NCI-H1694 treated with DMSO at 0.1 percent for 48 hours (cell line): ENCODE measurements around the gene IGFBP5.

ENCODE experiments used
- DNase-seq: peaks from one replicate; lab custom pipeline; 2025; lab: John Stamatoyannopoulos, UW

The IGFBP5 gene

GRCh38 chr2:216665242-216665641, 30.1 kb downstream of the IGFBP5 start:
- DNase-seq = no peak

DNA sequence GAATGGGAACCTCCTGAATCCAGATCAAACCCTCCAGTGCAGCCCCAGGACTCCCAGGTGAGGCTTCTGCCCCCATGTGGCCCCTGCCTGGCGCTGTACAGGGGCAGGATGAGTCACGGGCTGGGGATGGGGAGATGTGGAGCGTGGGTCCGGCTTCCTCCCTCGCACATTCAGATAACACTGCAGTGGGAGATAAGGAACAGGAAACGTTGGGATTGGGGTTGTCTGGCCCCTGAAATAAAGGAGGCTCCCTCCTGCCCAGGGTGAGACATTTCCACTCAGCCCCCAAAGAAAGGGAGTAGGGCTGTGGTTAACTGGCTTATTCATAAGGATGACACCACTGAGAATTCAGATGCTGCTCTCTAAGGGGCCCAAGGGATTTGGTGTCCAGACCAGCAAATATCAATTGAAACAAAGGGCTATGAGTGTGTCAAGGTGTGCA, 30.7 kb downstream of the IGFBP5 start:
- DNase-seq = no peak

DNA sequence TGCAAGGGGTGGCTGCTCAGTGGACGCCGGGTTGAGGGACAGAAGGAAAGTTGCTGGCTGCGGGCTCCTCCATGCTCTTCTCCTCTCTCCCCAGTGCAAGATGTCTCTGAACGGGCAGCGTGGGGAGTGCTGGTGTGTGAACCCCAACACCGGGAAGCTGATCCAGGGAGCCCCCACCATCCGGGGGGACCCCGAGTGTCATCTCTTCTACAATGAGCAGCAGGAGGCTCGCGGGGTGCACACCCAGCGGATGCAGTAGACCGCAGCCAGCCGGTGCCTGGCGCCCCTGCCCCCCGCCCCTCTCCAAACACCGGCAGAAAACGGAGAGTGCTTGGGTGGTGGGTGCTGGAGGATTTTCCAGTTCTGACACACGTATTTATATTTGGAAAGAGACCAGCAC, 31.5 kb downstream of the IGFBP5 start:
- no peak for DNase-seq

- DNase-seq = no peak
These were observed 32.2 kb downstream of the IGFBP5 start for GRCh38 chr2:216663106-216663505.

- no peak for DNase-seq
These were observed 33.5 kb downstream of the IGFBP5 start for GRCh38 chr2:216661639-216662375.

DNA sequence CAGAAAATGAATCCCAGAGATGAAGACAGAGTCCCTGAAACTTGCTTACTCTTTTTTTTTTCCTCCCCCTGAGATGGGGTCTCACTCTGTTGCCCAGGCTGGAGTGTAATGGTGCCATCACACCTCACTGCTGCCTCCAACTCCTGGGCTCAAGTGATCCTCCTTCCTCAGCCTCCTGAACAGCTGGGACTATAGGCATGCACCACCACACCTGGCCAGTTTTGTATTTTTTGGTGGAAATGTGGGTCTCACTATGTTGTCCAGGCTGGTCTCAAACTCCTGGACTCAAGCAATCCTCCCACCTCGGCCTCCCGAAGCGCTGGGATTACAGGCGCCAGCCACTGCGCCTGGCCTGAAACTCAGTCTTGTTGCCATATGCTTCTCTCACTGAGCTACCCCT, 34.3 kb downstream of the IGFBP5 start:
- no peak for DNase-seq

DNA sequence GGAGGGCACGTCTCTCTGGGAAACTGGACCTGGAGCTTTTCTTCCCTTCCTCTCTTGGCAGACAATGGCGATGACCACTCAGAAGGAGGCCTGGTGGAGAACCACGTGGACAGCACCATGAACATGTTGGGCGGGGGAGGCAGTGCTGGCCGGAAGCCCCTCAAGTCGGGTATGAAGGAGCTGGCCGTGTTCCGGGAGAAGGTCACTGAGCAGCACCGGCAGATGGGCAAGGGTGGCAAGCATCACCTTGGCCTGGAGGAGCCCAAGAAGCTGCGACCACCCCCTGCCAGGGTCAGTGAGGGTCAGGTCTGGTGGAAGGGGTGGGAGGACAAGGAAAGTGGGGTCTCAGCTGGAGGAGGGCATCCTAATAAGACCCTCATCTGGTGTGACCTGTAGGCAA, 34.9 kb downstream of the IGFBP5 start:
- DNase-seq = no peak

- DNase-seq = no peak
These were observed 36.1 kb downstream of the IGFBP5 start for GRCh38 chr2:216659276-216659675.

GRCh38 chr2:216658757-216659156, 36.6 kb downstream of the IGFBP5 start:
- DNase-seq = no peak

GRCh38 chr2:216657980-216658379, 37.4 kb downstream of the IGFBP5 start:
- no peak for DNase-seq

- no peak for DNase-seq
These were observed 38.1 kb downstream of the IGFBP5 start for GRCh38 chr2:216657086-216657855.

DNA sequence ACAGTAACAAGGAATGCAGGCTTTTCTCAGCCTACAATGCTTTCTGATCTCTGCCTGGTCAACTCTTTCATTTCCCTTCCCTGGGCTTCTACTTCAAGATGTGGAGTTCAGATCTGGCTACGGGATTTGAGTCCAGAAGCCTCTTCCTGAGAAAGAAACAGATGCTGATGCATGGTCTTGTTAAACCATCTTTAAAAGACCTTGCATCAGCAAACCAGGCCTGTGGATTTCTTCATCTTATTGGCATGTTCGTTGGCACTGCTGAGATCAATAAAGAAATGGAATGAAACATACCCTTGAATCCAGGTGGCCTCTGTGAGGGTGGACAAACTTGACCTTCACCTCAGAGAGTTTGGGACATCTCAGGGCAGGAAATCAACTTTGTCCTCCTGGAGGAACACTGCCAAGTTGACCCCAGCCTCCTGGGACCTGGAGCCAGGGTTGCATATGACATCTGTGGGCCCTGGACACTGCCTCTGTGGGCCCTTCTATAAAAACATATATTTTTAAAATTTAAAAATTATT, 40.8 kb downstream of the IGFBP5 start:
- DNase-seq = no peak

DNA sequence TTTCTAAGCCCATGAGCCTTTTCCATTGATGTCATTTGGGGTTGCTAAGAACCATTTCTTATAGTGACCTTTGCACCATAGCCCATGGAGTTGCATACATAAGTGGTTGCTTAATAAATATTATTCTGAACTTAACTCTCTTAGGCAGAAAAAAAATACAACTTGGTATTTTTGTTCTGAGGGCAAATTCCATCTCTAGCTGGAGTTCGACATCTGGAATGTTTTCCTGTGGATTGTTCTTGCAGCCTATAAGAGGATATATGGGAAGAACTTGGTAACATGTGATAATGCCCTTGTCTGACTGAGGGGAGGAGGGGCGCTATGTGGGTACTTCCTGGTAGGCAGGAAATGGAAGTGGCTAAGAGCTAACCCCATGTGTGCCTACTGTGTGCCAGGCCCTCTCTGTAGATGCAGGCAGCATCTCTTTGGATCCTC, 41.4 kb downstream of the IGFBP5 start:
- DNase-seq = no peak

- no peak for DNase-seq
These were observed 42.1 kb downstream of the IGFBP5 start for GRCh38 chr2:216653093-216653799.

- DNase-seq = no peak
These were observed 42.8 kb downstream of the IGFBP5 start for GRCh38 chr2:216652566-216652965.

DNA sequence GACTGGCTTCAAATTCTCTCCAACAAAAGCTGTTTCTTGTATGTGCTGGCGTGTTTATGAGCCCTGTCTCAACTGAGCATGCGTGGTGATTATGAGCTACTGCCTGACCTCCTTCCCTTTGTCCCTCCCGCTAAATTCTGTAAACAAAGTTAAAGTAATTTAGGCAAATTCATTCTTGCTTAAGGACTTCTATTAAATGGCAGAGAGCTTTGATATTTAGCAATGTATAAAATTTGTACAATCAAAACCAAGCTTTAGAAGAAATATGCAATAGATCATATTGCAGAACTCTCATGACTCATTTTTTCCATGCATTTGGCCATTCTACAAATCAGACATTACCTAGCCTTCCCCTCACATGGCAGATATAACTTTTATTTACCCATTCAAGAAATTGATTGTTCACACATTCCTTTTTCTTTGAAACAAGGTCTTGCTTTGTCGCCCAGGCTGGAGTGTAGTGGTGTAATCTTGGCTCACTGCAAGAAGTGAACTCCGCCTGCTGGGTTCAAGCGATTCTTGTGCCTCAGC, 43.9 kb downstream of the IGFBP5 start:
- DNase-seq = no peak

- no peak for DNase-seq
These were observed 44.6 kb downstream of the IGFBP5 start for GRCh38 chr2:216650626-216651257.

DNA sequence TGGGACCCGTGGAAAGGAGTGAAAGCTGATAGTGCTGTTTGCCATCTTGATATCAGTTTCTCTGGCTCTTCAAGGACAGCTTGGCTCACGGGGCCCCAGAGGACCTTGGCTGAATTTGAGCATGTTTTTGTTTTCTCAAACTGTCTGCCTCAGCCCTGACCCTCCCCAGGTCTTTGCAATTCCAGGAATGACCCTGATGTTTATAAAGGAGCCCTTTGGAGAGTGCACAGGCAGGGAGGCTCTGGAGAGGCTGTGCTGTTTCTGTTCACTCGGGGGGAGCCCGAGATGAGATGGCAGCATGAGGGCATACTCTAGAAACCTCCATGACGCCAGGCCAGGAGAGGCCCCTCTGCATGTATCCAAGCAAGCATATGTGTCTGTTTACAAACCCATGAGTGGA, 45.8 kb downstream of the IGFBP5 start:
- no peak for DNase-seq

GRCh38 chr2:216648105-216648504, 47.2 kb downstream of the IGFBP5 start:
- no peak for DNase-seq

DNA sequence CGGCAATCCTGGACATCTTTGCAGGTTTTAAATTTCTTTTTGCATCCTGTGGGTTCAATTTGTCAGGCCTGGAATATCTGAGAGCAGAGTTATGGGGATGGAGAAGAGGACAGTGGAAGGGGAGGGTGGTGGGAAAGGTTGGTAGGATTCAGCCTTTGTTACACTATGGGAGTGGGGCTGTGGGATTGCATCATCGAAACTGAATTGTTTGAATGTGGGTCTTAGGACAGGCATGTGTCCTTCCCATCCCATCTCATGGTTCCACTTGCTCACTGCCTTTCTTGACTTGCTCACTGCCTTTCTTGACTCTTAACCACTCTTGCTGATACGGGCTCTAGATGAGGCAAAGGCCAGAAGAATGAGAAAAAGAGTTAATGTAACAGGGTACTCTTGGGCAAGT, 49.2 kb downstream of the IGFBP5 start:
- no peak for DNase-seq

DNA sequence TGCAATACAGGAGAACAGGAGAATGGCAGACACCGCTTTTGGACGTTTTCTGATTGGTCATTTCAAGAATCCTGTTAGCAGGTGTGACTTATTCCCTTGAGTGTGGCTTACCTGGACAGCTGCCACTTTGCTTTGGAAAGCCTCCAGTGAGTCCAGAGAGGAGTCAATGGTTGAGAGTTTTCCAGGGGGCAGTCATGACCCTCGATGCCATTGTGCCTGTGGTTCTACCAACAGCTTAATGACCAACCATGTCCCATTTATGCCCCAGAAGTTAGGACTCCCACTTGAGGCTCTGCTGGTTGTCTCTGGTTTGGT, 49.8 kb downstream of the IGFBP5 start:
- DNase-seq = no peak
